GM19238 (cell line): Measurements from ENCODE around the gene NHLRC2.
A peak's percentile ranks its signal among the peaks of the same experiment; 100 is the strongest.
"Not testable (repeated sequence)": the region's sequence is repeated elsewhere in the genome, so short reads cannot be mapped to it uniquely, and the experiment has no call there.

Experiments used
- DNase-seq: peaks from one replicate; pipeline ENCODE4 v3.0.0; 2011; ENCODE audit warnings: low spot score; ENCODE audit not compliant: insufficient read length

The NHLRC2 gene

GRCh38 chr10:113854013-113854760 is at the start of gene NHLRC2, which contains the start of gene DCLRE1A:
Gene NHLRC2 (plus strand): TSS chr10:113854661. CDS start chr10:113854873, 212 bp downstream.
Gene DCLRE1A (minus strand): TSS chr10:113854082. CDS start chr10:113853182, 900 bp downstream.
- peak; percentile 23 for DNase-seq

- no peak for DNase-seq
These were observed 48.0 kb upstream of the NHLRC2 start for GRCh38 chr10:113806503-113806902.

- no peak for DNase-seq
These were observed 46.3 kb upstream of the NHLRC2 start for GRCh38 chr10:113808168-113808567.

GRCh38 chr10:113814700-113815099 is 39.8 kb upstream of the NHLRC2 start:
- DNase-seq, result not testable (repeated sequence)

- no peak for DNase-seq
These were observed 34.5 kb upstream of the NHLRC2 start for GRCh38 chr10:113819989-113820388.

- no peak for DNase-seq
These were observed 34.0 kb upstream of the NHLRC2 start for GRCh38 chr10:113820507-113820906.

- not testable (repeated sequence) for DNase-seq
These were observed 33.2 kb upstream of the NHLRC2 start for GRCh38 chr10:113821306-113821705.

- DNase-seq, result no peak
These were observed 32.3 kb upstream of the NHLRC2 start for GRCh38 chr10:113822174-113822573.

GRCh38 chr10:113823389-113823788 is 31.1 kb upstream of the NHLRC2 start:
- no peak for DNase-seq

- no peak for DNase-seq
These were observed 28.7 kb upstream of the NHLRC2 start for GRCh38 chr10:113825791-113826190.

- DNase-seq, result not testable (repeated sequence)
These were observed 25.9 kb upstream of the NHLRC2 start for GRCh38 chr10:113828567-113828966.

GRCh38 chr10:113842171-113842570 is 12.3 kb upstream of the NHLRC2 start:
- no peak for DNase-seq

- no peak for DNase-seq
These were observed 10.4 kb upstream of the NHLRC2 start for GRCh38 chr10:113843972-113844485.

- DNase-seq, result no peak
These were observed 8.4 kb upstream of the NHLRC2 start for GRCh38 chr10:113846036-113846435.

- no peak for DNase-seq
These were observed 5.2 kb upstream of the NHLRC2 start for GRCh38 chr10:113849140-113849803.

- DNase-seq, result no peak
These were observed 4.5 kb upstream of the NHLRC2 start for GRCh38 chr10:113849946-113850345.

GRCh38 chr10:113853578-113854012 is 866 bp upstream of the NHLRC2 start:
- DNase-seq, result no peak

- peak; percentile 27 for DNase-seq
These were observed 514 bp downstream of the NHLRC2 start for GRCh38 chr10:113854761-113855588.

- DNase-seq, result no peak
These were observed 2.1 kb downstream of the NHLRC2 start for GRCh38 chr10:113856563-113856962.

GRCh38 chr10:113857210-113857609 is 2.7 kb downstream of the NHLRC2 start:
- DNase-seq, result no peak

- no peak for DNase-seq
These were observed 4.1 kb downstream of the NHLRC2 start for GRCh38 chr10:113858541-113858940.
